NK-92 (cell line): Measurements from ENCODE around the gene DENND2A.
"Not testable (repeated sequence)": the region's sequence is repeated elsewhere in the genome, so short reads cannot be mapped to it uniquely, and the experiment has no call there.

Source experiments
- DNase-seq: peaks from one replicate; lab custom pipeline; 2025; ENCODE audit not compliant: unreplicated experiment; lab: John Stamatoyannopoulos, UW

The DENND2A gene

DNA sequence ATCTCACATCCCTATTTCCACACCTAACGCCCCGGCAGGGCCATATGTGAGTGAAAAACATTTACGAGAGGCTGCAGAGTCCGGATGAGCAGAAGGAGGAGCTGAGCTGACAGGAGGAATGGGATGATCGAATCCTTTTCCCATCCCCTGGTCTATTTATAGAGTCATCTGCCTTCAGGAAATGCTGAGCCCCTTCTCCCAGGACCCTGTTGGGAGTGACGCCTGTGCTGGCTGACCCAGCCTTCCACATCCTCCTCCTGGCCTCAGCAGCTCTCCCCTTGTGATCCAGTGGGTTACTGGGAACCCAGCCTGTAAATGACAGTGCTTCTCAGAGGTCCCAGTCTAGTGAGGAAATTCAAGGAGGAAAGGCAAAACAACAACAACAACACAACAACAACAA, 16.6 kb downstream of the DENND2A start:
- no peak for DNase-seq

GRCh38 chr7:140621401-140622021, 19.1 kb downstream of the DENND2A start:
- no peak for DNase-seq

DNA sequence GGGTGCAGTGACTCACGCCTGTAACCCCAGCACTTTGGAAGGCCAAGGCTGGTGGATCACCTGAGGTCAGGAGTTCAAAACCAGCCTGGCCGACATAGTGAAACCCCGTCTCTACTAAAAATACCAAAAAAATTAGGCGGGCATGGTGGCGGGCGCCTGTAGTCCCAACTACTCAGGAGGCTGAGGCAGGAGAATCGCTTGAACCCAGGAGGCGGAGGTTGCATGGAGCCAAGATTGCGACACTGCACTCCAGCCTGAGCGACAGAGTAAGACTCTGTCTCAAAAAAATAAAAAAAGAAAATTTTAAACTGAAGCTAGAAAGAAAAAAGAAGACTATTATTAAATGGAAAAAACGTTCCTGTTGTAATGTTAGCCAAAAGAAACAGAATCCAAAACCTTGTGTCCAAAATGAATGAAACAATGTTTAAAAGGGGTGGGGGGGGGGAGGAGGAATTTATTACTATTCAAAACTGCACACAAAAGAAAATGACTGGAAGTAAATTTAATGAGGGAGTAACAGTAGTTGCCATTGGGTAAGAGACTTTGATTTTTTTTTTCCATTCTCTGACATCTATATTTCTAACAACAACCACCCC, 20.6 kb downstream of the DENND2A start:
- DNase-seq: not testable (repeated sequence)

- no peak for DNase-seq
Measured at GRCh38 chr7:140619176-140619575, 21.4 kb downstream of the DENND2A start.

DNA sequence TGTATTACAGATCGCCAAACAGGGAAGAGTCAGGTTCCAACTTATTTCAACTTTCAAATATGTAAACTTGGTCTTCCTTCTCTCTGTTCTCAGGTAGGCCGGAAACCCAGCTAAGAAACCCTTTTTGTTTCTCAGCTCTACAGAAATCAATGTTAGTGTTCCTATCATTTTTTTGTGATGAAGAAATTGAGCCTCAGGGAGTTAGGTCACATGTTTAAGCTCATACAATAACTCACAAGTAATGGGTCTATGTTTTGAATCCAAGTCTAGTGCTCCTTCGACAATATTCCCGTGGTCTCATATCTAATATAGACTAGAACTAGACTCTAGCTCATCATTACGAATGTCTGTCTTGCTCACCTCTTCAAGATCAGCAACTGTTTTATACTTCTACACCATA, 22.3 kb downstream of the DENND2A start:
- DNase-seq: no peak

DNA sequence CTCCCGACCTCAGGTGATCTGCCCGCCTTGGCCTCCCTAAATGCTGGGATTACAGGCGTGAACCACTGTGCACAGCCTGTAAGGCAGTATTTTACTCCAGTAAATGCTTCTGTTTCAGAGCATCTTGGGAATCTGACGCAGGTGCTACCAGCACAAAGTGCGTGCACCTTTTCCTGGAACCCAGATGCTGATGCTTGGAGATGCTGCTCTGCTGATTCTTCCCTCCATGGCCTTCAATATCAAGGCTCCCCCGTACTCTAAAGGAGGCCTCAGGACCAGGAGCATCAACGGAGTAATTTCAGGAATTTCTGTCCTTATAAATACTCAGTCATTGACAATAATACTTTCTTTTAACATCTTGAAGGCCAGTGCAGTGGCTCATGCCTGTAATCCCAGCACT, 23.5 kb downstream of the DENND2A start:
- no peak for DNase-seq

GRCh38 chr7:140616328-140616727, 24.3 kb downstream of the DENND2A start:
- no peak for DNase-seq

GRCh38 chr7:140611641-140612040, 29.0 kb downstream of the DENND2A start:
- DNase-seq: no peak

GRCh38 chr7:140610204-140611165, 30.1 kb downstream of the DENND2A start:
- DNase-seq: no peak

DNA sequence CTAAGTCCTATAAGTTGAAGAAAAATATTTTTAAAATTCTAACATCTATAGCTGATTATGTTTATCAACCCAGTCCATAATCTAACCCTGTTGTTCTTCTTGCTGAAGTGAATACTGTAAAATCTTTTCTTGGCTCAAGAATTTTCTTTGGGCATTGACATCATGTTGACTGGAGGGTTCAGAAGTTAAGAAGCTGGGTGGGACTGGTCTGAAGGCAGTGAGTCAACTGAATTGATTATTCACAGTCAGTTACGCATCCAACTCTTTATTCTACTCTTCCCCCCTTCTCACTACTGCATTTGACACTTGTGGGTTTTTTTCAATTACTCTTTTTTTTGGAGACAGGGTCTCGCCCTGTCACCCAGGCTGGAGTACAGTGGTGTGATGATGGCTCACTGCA, 31.0 kb downstream of the DENND2A start:
- no peak for DNase-seq

GRCh38 chr7:140607441-140607989, 33.1 kb downstream of the DENND2A start:
- DNase-seq: no peak

- no peak for DNase-seq
Measured at GRCh38 chr7:140605337-140605736, 35.3 kb downstream of the DENND2A start.

GRCh38 chr7:140604760-140605159, 35.9 kb downstream of the DENND2A start:
- no peak for DNase-seq

GRCh38 chr7:140604076-140604475, 36.5 kb downstream of the DENND2A start:
- no peak for DNase-seq

DNA sequence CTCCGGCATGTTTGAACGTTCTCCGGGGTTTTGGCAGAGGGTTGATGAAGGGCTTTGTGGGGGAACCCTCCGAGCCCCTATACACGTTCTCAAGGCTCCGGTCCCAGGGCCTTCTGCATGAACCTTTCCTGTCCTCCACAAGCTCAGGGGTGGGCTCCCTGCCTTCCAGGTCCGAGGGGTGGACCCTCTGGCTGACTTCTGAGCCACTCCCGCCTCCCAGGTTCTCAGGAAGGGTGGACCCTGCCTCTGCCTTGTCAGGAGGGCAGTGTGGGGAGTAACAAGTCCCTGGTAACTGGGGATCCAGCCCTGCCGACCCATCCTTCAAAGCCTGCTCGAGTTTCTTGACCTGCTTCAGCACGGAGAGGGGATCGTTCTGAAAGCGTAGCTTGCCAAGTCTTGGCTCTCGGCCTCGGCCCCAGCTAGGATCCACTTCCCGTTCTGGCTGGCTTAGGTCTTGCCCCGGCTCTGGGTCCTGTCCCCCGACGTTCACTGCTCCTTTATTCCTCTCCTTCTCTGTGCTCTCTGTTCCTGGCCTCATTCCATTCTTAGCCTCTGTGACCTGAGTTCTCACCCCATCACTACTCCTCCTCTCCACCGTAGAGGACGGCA, 38.9 kb downstream of the DENND2A start:
- no peak for DNase-seq

- DNase-seq: no peak
Measured at GRCh38 chr7:140600341-140600740, 40.3 kb downstream of the DENND2A start.

DNA sequence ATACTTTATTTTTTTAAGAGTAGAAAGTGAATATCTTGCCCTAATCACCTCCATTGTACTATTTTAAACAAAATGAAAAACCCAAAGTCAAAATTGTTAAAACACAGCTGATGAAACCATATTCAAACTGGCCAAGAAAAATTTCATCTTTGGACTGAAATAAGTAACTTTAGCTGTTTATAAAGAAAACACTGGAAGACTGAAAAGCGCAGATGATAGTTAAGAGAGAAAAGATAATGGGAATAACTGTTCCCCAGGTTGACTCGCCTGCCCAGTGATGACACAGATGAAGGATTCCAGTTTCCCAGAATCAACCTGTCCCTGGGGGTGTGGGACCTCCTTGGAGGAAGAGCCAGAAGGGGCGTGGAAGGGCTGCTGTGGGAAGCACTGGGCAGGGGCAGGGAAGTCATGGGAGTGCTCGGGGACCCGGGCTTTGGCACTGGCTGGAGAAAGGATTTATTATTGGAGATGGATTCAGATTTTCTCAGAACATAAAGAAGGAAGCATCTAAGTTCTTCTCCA, 43.1 kb downstream of the DENND2A start:
- DNase-seq: no peak

DNA sequence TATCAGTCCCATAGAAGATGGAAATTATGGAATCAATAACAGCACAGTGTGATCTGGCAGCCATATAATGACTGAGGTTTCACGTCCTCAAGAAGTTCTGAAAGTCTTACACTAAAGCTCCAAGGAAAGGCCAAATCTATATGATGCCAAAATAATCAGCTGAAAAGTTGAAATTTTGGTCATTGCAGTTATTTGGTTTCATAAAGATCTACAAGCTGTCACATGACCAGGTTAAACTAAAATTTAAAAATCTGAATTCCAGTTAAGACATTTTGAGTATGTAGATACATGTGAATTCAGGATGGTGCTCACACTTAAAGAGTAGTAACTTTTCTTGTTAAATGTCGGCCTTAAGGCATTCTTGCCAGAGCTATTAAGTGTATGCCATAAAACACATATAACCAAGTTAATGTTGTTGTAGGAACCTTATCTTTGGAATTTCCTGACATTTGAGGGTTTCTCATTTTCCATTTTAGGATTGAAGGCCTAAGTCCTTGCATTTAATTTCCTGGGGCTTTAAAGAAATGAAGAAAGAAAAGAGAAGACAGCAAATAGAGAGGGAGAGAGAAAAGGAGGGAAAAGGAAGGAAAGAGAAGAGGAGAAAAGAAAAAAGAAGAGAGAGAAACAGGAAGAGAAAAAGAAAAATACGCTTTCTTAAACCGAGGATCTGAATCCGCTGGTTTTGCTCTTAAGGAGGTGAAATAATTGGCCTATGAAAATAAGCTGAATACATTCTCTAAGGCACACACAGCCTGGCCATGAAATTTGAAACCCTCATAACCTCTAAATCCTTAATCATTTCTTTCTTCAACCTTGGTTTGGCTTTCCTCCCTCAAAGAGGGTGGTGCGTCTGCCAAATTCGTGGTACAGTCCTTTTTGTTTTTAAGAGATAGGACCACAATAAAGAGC, 43.8 kb downstream of the DENND2A start:
- DNase-seq: no peak

- no peak for DNase-seq
Measured at GRCh38 chr7:140595468-140596092, 45.0 kb downstream of the DENND2A start.
